ENCODE measurements around the gene DNAJC25. TPM values are rescaled to one million over a fixed set of nuclear protein-coding genes. Genes with fewer than 3 reads are reported as not detected.

DNAJC25 gene
- total and polyA plus RNA-seq, 2 of the 13 experiments (the other 11 are each of a cell fraction or from before 2014, with no cell fraction given), result 5.7 to 10.2 TPM

- TF ChIP-seq GATAD2A (CRISPR knock-in tag; IDR thresholded peaks at IDR 0.05) (peak; percentile 61; the same call in 1 of the 2 replicates), ZNF644 (CRISPR knock-in tag; IDR thresholded peaks at IDR 0.05; ENCODE audit: low read depth) (0 out of 2 replicates have a peak, but pooled peaks have one; percentile 23), TMF1 (CRISPR knock-in tag; IDR thresholded peaks at IDR 0.05; ENCODE audit: low read depth) (no peak), CHD2 (IDR thresholded peaks at IDR 0.05; ENCODE audit: low read depth, low read length) (no peak), BCL6 (CRISPR knock-in tag; IDR thresholded peaks at IDR 0.05) (0 out of 2 replicates have a peak, but pooled peaks have one; percentile 45), UBTF (CRISPR knock-in tag; IDR thresholded peaks at IDR 0.05) (no peak)
These were observed 26.0 kb upstream of the DNAJC25 start (continued) for GRCh38 chr9:111605041-111605559.

GRCh38 chr9:111610149-111610548, 21.0 kb upstream of the DNAJC25 start:
- DNase-seq (ENCODE audit: low spot score), result no peak
- Histone ChIP-seq H3K4me3 (replicated peaks in 1 of 3; ENCODE audit: insufficient read depth in 1 of 3, low read depth in 2 of 3, low read length in 3 of 3) (no peak overlapping the region), H3K27ac (ENCODE audit: extremely low read length, insufficient read depth, low read length) (no peak overlapping the region), H3K9ac (ENCODE audit: insufficient read depth, low read depth, low read length) (no peak overlapping the region), H3K4me2 (ENCODE audit: low read depth, low read length) (peak overlapping the region; percentile 14; the same call in 1 of the 2 replicates), H2AFZ (ENCODE audit: low read length) (peak overlapping the region; percentile 50), H3K36me3 (replicated peaks in 1 of 2; ENCODE audit: control insufficient read depth in 1 of 2, insufficient read depth in 2 of 2, low read length in 2 of 2) (no peaks in the 10 kb centered on the region), H3K9me3 (ENCODE audit: low read length) (no peaks in the 10 kb centered on the region), H3K27me3 (ENCODE audit: control insufficient read depth in 1 of 2, insufficient read depth in 2 of 2, low read length in 2 of 2) (no peaks in the 10 kb centered on the region), H3K79me2 (ENCODE audit: insufficient read depth, low read length) (no peaks in the 10 kb centered on the region), H3K4me1 (ENCODE audit: insufficient read depth, low read length) (peaks cover 33% of the 10 kb centered on the region), H4K20me1 (ENCODE audit: insufficient read depth, low read length) (no peaks in the 10 kb centered on the region)
- no TSS peak for BruUV-seq (replicated peaks)
- no peak; the same call in 2 of the 3 replicates for ATAC-seq
- in situ Hi-C loops (cut with HindIII; ENCODE audit: extremely low pct_ligation_motif_present, low pct_unique_long_range_greater_than_20kb), result no loop called here
- ChIA-PET POLR2A (interaction anchor here (1.1 kb wide), 1 partner anchor 21 kb away, joined by 5 read pairs; the partner anchor contains the start of gene DNAJC25), CTCF (ENCODE audit: low intra/inter-chr PET ratio, low total read pairs) (no interaction called here)
- intact Hi-C loops (cut with micrococcal nuclease; ENCODE audit: unreplicated experiment), result no loop called here
- FAIRE-seq, result no peak
- 21% methylated on average over 5 of the region's 5 CpGs for WGBS (ENCODE audit: low lambda C conversion rate)
- TF ChIP-seq ZSCAN30 (CRISPR knock-in tag; IDR thresholded peaks at IDR 0.05) (no peak), ZBTB33 (CRISPR knock-in tag; IDR thresholded peaks at IDR 0.05) (peak; percentile 63; the same call in 1 of the 2 replicates)
- TF ChIP-seq, protein P1, sequence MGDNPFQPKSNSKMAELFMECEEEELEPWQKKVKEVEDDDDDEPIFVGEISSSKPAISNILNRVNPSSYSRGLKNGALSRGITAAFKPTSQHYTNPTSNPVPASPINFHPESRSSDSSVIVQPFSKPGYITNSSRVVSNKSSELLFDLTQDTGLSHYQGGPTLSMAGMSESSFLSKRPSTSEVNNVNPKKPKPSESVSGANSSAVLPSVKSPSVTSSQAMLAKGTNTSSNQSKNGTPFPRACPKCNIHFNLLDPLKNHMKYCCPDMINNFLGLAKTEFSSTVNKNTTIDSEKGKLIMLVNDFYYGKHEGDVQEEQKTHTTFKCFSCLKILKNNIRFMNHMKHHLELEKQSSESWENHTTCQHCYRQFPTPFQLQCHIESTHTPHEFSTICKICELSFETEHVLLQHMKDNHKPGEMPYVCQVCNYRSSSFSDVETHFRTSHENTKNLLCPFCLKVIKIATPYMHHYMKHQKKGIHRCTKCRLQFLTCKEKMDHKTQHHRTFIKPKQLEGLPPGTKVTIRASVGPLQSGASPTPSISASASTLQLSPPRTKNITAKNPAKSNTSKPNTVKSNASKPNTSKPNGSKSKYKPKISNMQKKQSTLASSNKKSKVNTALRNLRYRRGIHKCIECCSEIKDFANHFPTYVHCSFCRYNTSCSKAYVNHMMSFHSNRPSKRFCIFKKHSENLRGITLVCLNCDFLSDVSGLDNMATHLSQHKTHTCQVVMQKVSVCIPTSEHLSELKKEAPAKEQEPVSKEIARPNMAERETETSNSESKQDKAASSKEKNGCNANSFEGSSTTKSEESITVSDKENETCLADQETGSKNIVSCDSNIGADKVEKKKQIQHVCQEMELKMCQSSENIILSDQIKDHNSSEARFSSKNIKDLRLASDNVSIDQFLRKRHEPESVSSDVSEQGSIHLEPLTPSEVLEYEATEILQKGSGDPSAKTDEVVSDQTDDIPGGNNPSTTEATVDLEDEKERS (CRISPR knock-in tag; IDR thresholded peaks at IDR 0.05), result no peak

Measured in HepG2 (cell line).